Panc1 (cell line): ENCODE results near the gene SLC22A3. TPM values are rescaled to one million over a fixed set of nuclear protein-coding genes. Genes with fewer than 3 reads are reported as not detected.

Source experiments
- ATAC-seq: fragments of 200-7000 bp; cut with Tn5 transposase; 2 replicates; pipeline ENCODE4 v1.9.1; 2020; ENCODE audit warnings: mild to moderate bottlenecking, moderate library complexity
- BruUV-seq: library from RNA; stranded (reverse); fragments of 400-500 nt; replicated peaks from 2 replicates; lab custom pipeline; 2021; lab: Mats Ljungman, UMichigan
- CTCF ChIA-PET: fragments of 300-600 bp; sonication (Branson Sonifier 250); formaldehyde crosslinking; loops from one replicate; lab custom pipeline; 2022; ENCODE audit warnings: antibody characterized with exemption; lab: Charles Lee
- POLR2A ChIA-PET: fragments of 300-600 bp; sonication (Branson Sonifier 250); formaldehyde crosslinking; loops from one replicate; lab custom pipeline; 2022; ENCODE audit warnings: antibody characterized with exemption; lab: Charles Lee
- DNase-seq: peaks from one replicate; pipeline ENCODE4 v3.0.0-alpha.2; 2010; ENCODE audit warnings: low read depth, low spot score
- H3K27ac ChIP-seq: 2 replicates; pipeline ENCODE4 v1.5.1; 2011; ENCODE audit warnings: mild to moderate bottlenecking, low read length, inconsistent platforms
- H3K27me3 ChIP-seq: fragments of 200-500 bp; sonication (Bioruptor generic); 2 replicates; pipeline ENCODE4 v1.6.0; 2014; ENCODE audit warnings: low read length, inconsistent platforms; ENCODE audit not compliant: control insufficient read depth, insufficient read depth
- H3K36me3 ChIP-seq: fragments of 200-500 bp; sonication (Bioruptor generic); 2 replicates; pipeline ENCODE4 v1.5.1; 2014; ENCODE audit warnings: inconsistent platforms, mild to moderate bottlenecking, low read length, moderate library complexity; ENCODE audit not compliant: control insufficient read depth, insufficient read depth
- H3K4me1 ChIP-seq: 2 replicates; pipeline ENCODE4 v1.5.1; 2011; ENCODE audit warnings: inconsistent platforms, mild to moderate bottlenecking, low read length, moderate library complexity; ENCODE audit not compliant: control insufficient read depth, insufficient read depth
- H3K4me3 ChIP-seq, 2 experiments: 2 replicates each; pipeline ENCODE4 v1.5.1; 2011 to 2012; ENCODE audit warnings: low read depth in 2 of 2, low read length in 2 of 2, mild to moderate bottlenecking in 2 of 2, inconsistent platforms in 1 of 2, moderate library complexity in 1 of 2
- H3K9me3 ChIP-seq: fragments of 200-500 bp; sonication (Bioruptor generic); 2 replicates; pipeline ENCODE4 v1.5.1; 2014; ENCODE audit warnings: low read depth, mild to moderate bottlenecking, inconsistent platforms, low read length, moderate library complexity; ENCODE audit not compliant: control insufficient read depth, insufficient read depth
- CTCF ChIP-seq: fragments of 450-650 bp; IDR thresholded peaks from 2 replicates; pipeline ENCODE4 v1.5.1; 2017; ENCODE audit warnings: mild to moderate bottlenecking
- POLR2AphosphoS5 ChIP-seq: IDR thresholded peaks from 2 replicates; pipeline ENCODE4 v1.6.1; 2012; ENCODE audit warnings: mild to moderate bottlenecking, low read depth, low read length, moderate library complexity
- REST ChIP-seq, 2 experiments: IDR thresholded peaks; 2 replicates each; pipeline ENCODE4 v1.6.1; 2011 to 2012; ENCODE audit warnings: low read depth in 2 of 2, control low read depth in 1 of 2, low read length in 1 of 2, mild to moderate bottlenecking in 1 of 2, moderate library complexity in 1 of 2; ENCODE audit not compliant: insufficient read depth in 1 of 2
- SIN3A ChIP-seq: IDR thresholded peaks from 2 replicates; pipeline ENCODE4 v1.6.1; 2012; ENCODE audit warnings: low read depth, mild to moderate bottlenecking, low read length, moderate library complexity, borderline replicate concordance; ENCODE audit not compliant: insufficient read depth
- TCF7L2 ChIP-seq: IDR thresholded peaks from 2 replicates; pipeline ENCODE4 v1.6.1; 2011; ENCODE audit warnings: mild to moderate bottlenecking, low read depth, low read length, inconsistent platforms
- in situ Hi-C: cut with HindIII; loops from 2 replicates; pipeline ENCODE4 v1.10.0; 2016; ENCODE audit warnings: low sequenced_read_pairs, low pct_unique_long_range_greater_than_20kb
- intact Hi-C: fragments of 100-400 bp; cut with micrococcal nuclease; formaldehyde crosslinking; loops from one replicate; pipeline ENCODE4 v1.10.0; 2022; ENCODE audit not compliant: unreplicated experiment
- total RNA-seq: library from RNA; stranded (reverse); gene quantifications from one replicate; pipeline ENCODE4 v1.2.1, GENCODE V29; 2021; ENCODE audit not compliant: unreplicated experiment

SLC22A3 gene
- total RNA-seq, 1 experiment from 2014 or later = not detected

GRCh38 chr6:160333841-160334240, 14.3 kb upstream of the SLC22A3 start:
- no peaks in the 10 kb centered on the region for H3K36me3 ChIP-seq
- in situ Hi-C loops = no loop called here
- H3K4me1 ChIP-seq = no peaks in the 10 kb centered on the region
- POLR2A ChIA-PET = no interaction called here
- ATAC-seq (no peak), DNase-seq (no peak)
- H3K27me3 ChIP-seq = peaks cover 16% of the 10 kb centered on the region
- intact Hi-C loops = no loop called here
- H3K4me3 ChIP-seq = no peak overlapping the region
- BruUV-seq = no TSS peak
- H3K27ac ChIP-seq = no peak overlapping the region
- TF ChIP-seq TCF7L2 (no peak), REST (IDR thresholded peaks at IDR 0.05; ENCODE audit: insufficient read depth in 1 of 2, low read depth in 2 of 2, low read length in 1 of 2) (no peak), SIN3A (no peak), POLR2AphosphoS5 (no peak), CTCF (no peak)
- CTCF ChIA-PET = no interaction called here
- H3K9me3 ChIP-seq = no peaks in the 10 kb centered on the region

- no peak for ATAC-seq
- H3K4me3 ChIP-seq = no peak overlapping the region
- TF ChIP-seq CTCF (no peak), SIN3A (no peak), REST (IDR thresholded peaks at IDR 0.05; ENCODE audit: insufficient read depth in 1 of 2, low read depth in 2 of 2, low read length in 1 of 2) (no peak), POLR2AphosphoS5 (no peak)
- in situ Hi-C loops (no loop called here), intact Hi-C loops (no loop called here)
- peaks cover 9% of the 10 kb centered on the region for H3K27me3 ChIP-seq
- H3K27ac ChIP-seq = no peak overlapping the region
- POLR2A ChIA-PET = no interaction called here
- H3K9me3 ChIP-seq = no peaks in the 10 kb centered on the region
- no peak for DNase-seq
- no TSS peak for BruUV-seq
- CTCF ChIA-PET = no interaction called here
- no peaks in the 10 kb centered on the region for H3K4me1 ChIP-seq
- H3K36me3 ChIP-seq = no peaks in the 10 kb centered on the region
Observed at GRCh38 chr6:160336200-160336599, 12.0 kb upstream of the SLC22A3 start.
